OCI-LY1 (cell line): ENCODE results near the gene ARPP21.

Source experiments
- H2AFZ ChIP-seq: fragments of 200-600 bp; sonication (generic), shearing (Covaris generic); 2 replicates; pipeline ENCODE4 v1.6.0; 2014; ENCODE audit warnings: antibody characterized with exemption, mild to moderate bottlenecking, low read length
- H3F3A ChIP-seq: fragments of 200-600 bp; sonication (generic), shearing (Covaris generic); 2 replicates; pipeline ENCODE4 v1.6.0; 2014; ENCODE audit warnings: mild to moderate bottlenecking, antibody characterized with exemption, low read length, moderate library complexity; ENCODE audit not compliant: insufficient read depth
- H3K27ac ChIP-seq: fragments of 200-600 bp; sonication (generic); 2 replicates; pipeline ENCODE4 v1.5.1; 2014; ENCODE audit warnings: low read length, mixed run types, mild to moderate bottlenecking, low read depth; ENCODE audit not compliant: poor library complexity, severe bottlenecking
- H3K27me3 ChIP-seq: fragments of 200-600 bp; sonication (generic); 2 replicates; pipeline ENCODE4 v1.6.0; 2014; ENCODE audit warnings: antibody characterized with exemption, mild to moderate bottlenecking, low read length, moderate library complexity; ENCODE audit not compliant: insufficient read depth
- H3K36me3 ChIP-seq: fragments of 200-600 bp; sonication (generic); 2 replicates; pipeline ENCODE4 v1.6.1; 2014; ENCODE audit warnings: mild to moderate bottlenecking, antibody characterized with exemption, low read length, moderate library complexity, mixed read lengths; ENCODE audit not compliant: insufficient read depth
- H3K4me1 ChIP-seq: fragments of 200-600 bp; sonication (generic); 2 replicates; pipeline ENCODE4 v1.5.1; 2014; ENCODE audit warnings: mild to moderate bottlenecking, low read length, moderate library complexity; ENCODE audit not compliant: insufficient read depth, severe bottlenecking
- H3K4me2 ChIP-seq: fragments of 200-600 bp; sonication (generic), shearing (Covaris generic); 2 replicates; pipeline ENCODE4 v1.6.1; 2014; ENCODE audit warnings: low read length
- H3K4me3 ChIP-seq: fragments of 200-600 bp; sonication (generic); 2 replicates; pipeline ENCODE4 v1.5.1; 2014; ENCODE audit warnings: low read length, low read depth, mild to moderate bottlenecking, mixed read lengths; ENCODE audit not compliant: poor library complexity, severe bottlenecking
- H3K79me2 ChIP-seq: fragments of 200-600 bp; shearing (Covaris generic); 2 replicates; pipeline ENCODE4 v1.6.1; 2016; ENCODE audit warnings: mixed run types, low read length, mixed read lengths; ENCODE audit not compliant: insufficient read depth
- H3K9ac ChIP-seq: fragments of 200-600 bp; sonication (generic), shearing (Covaris generic); 2 replicates; pipeline ENCODE4 v1.6.1; 2014; ENCODE audit warnings: mild to moderate bottlenecking, low read length, mixed read lengths
- H3K9me2 ChIP-seq: fragments of 200-600 bp; sonication (generic), shearing (Covaris generic); 2 replicates; pipeline ENCODE4 v1.6.1; 2014; ENCODE audit warnings: low read depth, mild to moderate bottlenecking, low read length, mixed read lengths
- H3K9me3 ChIP-seq: fragments of 200-600 bp; shearing (Covaris generic); 2 replicates; pipeline ENCODE4 v1.6.1; 2014; ENCODE audit warnings: low read length, mixed read lengths
- H4K20me1 ChIP-seq: fragments of 200-600 bp; sonication (generic), shearing (Covaris generic); 2 replicates; pipeline ENCODE4 v1.6.0; 2016; ENCODE audit warnings: mild to moderate bottlenecking, low read length; ENCODE audit not compliant: insufficient read depth
- CTCF ChIP-seq: fragments of 200-600 bp; sonication (generic), shearing (Covaris generic); IDR thresholded peaks from 2 replicates; pipeline ENCODE4 v1.5.1; 2017; ENCODE audit warnings: mild to moderate bottlenecking, antibody characterized with exemption, low read length, moderate library complexity, mixed read lengths
- EZH2 ChIP-seq: fragments of 200-600 bp; sonication (generic), shearing (Covaris generic); IDR thresholded peaks from 2 replicates; pipeline ENCODE4 v1.8.0; 2017; ENCODE audit warnings: borderline replicate concordance, mixed run types, mild to moderate bottlenecking, antibody characterized with exemption, low read length, moderate library complexity, mixed read lengths

Gene ARPP21

GRCh38 chr3:35664460-35664919 lies 25.2 kb downstream of the ARPP21 start:
- Histone ChIP-seq H2AFZ (no peak overlapping the region), H3K9me3 (no peaks in the 10 kb centered on the region), H3K4me1 (peaks cover 100% of the 10 kb centered on the region), H3K9ac (peak overlapping the region; percentile 74), H3K4me2 (peak overlapping the region; percentile 74), H3K79me2 (no peaks in the 10 kb centered on the region), H3K27me3 (no peaks in the 10 kb centered on the region), H3K4me3 (peak overlapping the region; percentile 54), H3K36me3 (no peaks in the 10 kb centered on the region), H3K9me2 (no peaks in the 10 kb centered on the region), H4K20me1 (no peaks in the 10 kb centered on the region), H3F3A (peaks cover 20% of the 10 kb centered on the region; the same call in 1 of the 2 replicates), H3K27ac (peak overlapping the region; percentile 100)
- TF ChIP-seq EZH2 (no peak), CTCF (no peak)

GRCh38 chr3:35665390-35666055 lies 26.2 kb downstream of the ARPP21 start:
- Histone ChIP-seq H3K4me2 (peak overlapping the region; percentile 74), H3F3A (peaks cover 20% of the 10 kb centered on the region; the same call in 1 of the 2 replicates), H3K4me3 (peak overlapping the region; percentile 43)

GRCh38 chr3:35666888-35667287 lies 27.6 kb downstream of the ARPP21 start:
- Histone ChIP-seq H3K9me3 (no peaks in the 10 kb centered on the region), H4K20me1 (no peaks in the 10 kb centered on the region), H3F3A (peaks cover 20% of the 10 kb centered on the region; the same call in 1 of the 2 replicates), H3K27me3 (no peaks in the 10 kb centered on the region), H3K36me3 (no peaks in the 10 kb centered on the region), H3K4me1 (peaks cover 100% of the 10 kb centered on the region), H3K9me2 (no peaks in the 10 kb centered on the region), H2AFZ (peak overlapping the region; percentile 17; the same call in 1 of the 2 replicates), H3K4me3 (no peak overlapping the region), H3K27ac (peak overlapping the region; percentile 100), H3K9ac (peak overlapping the region; percentile 74), H3K79me2 (no peaks in the 10 kb centered on the region), H3K4me2 (peak overlapping the region; percentile 27; the same call in 1 of the 2 replicates)
- no peak for TF ChIP-seq CTCF
- no peak for TF ChIP-seq EZH2

More at GRCh38 chr3:35665390-35666055, 26.2 kb downstream of the ARPP21 start:
- no peaks in the 10 kb centered on the region for H3K9me2 ChIP-seq
- H2AFZ ChIP-seq: no peak overlapping the region
- H3K9ac ChIP-seq: peak overlapping the region; percentile 74
- TF ChIP-seq EZH2 (no peak), CTCF (no peak)
- no peaks in the 10 kb centered on the region for H4K20me1 ChIP-seq
- no peaks in the 10 kb centered on the region for H3K36me3 ChIP-seq
- peak overlapping the region; percentile 100 for H3K27ac ChIP-seq
- no peaks in the 10 kb centered on the region for H3K79me2 ChIP-seq
- no peaks in the 10 kb centered on the region for H3K27me3 ChIP-seq
- H3K9me3 ChIP-seq: no peaks in the 10 kb centered on the region
- H3K4me1 ChIP-seq: peaks cover 100% of the 10 kb centered on the region
